H9 (cell line): ENCODE results near the gene TDRD7. TPM values are rescaled to one million over a fixed set of nuclear protein-coding genes. Genes with fewer than 3 reads are reported as not detected.

Source experiments
- DNase-seq: peaks from one replicate; pipeline ENCODE4 v3.0.0-alpha.2; 2017
- H2AFZ ChIP-seq: one replicate; pipeline ENCODE4 v1.6.1; 2013; ENCODE audit warnings: mild to moderate bottlenecking, low read length, control low read depth, moderate library complexity
- H2AK5ac ChIP-seq: 2 replicates; pipeline ENCODE4 v1.6.1; 2013; ENCODE audit warnings: low read length, control low read depth, mixed read lengths; ENCODE audit not compliant: insufficient read length
- H2BK120ac ChIP-seq: one replicate; pipeline ENCODE4 v1.6.1; 2013; ENCODE audit warnings: low read depth, mild to moderate bottlenecking, low read length, control low read depth, inconsistent platforms; ENCODE audit not compliant: poor library complexity, severe bottlenecking
- H2BK12ac ChIP-seq: 2 replicates; pipeline ENCODE4 v1.6.1; 2013; ENCODE audit warnings: low read length, control low read depth, mixed read lengths, low read depth; ENCODE audit not compliant: insufficient read length
- H2BK15ac ChIP-seq: 2 replicates; pipeline ENCODE4 v1.6.1; 2013; ENCODE audit warnings: low read depth, low read length, control low read depth
- H2BK20ac ChIP-seq: one replicate; pipeline ENCODE4 v1.6.1; 2013; ENCODE audit warnings: low read depth, mild to moderate bottlenecking, low read length, control low read depth, inconsistent platforms; ENCODE audit not compliant: poor library complexity, severe bottlenecking
- H2BK5ac ChIP-seq: 2 replicates; pipeline ENCODE4 v1.6.1; 2013; ENCODE audit warnings: low read length, control low read depth, mixed read lengths; ENCODE audit not compliant: insufficient read length
- H3K14ac ChIP-seq: 2 replicates; pipeline ENCODE4 v1.6.1; 2013; ENCODE audit warnings: low read length, control low read depth; ENCODE audit not compliant: insufficient read depth
- H3K18ac ChIP-seq: 2 replicates; pipeline ENCODE4 v1.6.1; 2013; ENCODE audit warnings: low read depth, mild to moderate bottlenecking, mixed read lengths, low read length, control low read depth; ENCODE audit not compliant: insufficient read length
- H3K23ac ChIP-seq: 2 replicates; pipeline ENCODE4 v1.6.1; 2013; ENCODE audit warnings: low read length, control low read depth, mixed read lengths, low read depth; ENCODE audit not compliant: insufficient read length
- H3K23me2 ChIP-seq: 2 replicates; pipeline ENCODE4 v1.6.1; 2013; ENCODE audit warnings: low read depth, mild to moderate bottlenecking, mixed read lengths, low read length, control low read depth; ENCODE audit not compliant: insufficient read length, poor library complexity, severe bottlenecking
- H3K27ac ChIP-seq: 2 replicates; pipeline ENCODE4 v1.5.1; 2013; ENCODE audit warnings: low read length, control low read depth, mixed read lengths, low read depth; ENCODE audit not compliant: insufficient read length
- H3K27me3 ChIP-seq: 2 replicates; pipeline ENCODE4 v1.6.1; 2013; ENCODE audit warnings: low read length, control low read depth, inconsistent platforms; ENCODE audit not compliant: insufficient read depth
- H3K4ac ChIP-seq: 2 replicates; pipeline ENCODE4 v1.6.1; 2013; ENCODE audit warnings: low read depth, mild to moderate bottlenecking, control low read depth, inconsistent platforms, low read length, moderate library complexity
- H3K4me1 ChIP-seq: 2 replicates; pipeline ENCODE4 v1.6.1; 2013; ENCODE audit warnings: low read length, control low read depth, inconsistent platforms; ENCODE audit not compliant: insufficient read depth
- H3K4me2 ChIP-seq: 2 replicates; pipeline ENCODE4 v1.6.1; 2013; ENCODE audit warnings: low read length, control low read depth, mixed read lengths; ENCODE audit not compliant: insufficient read length, insufficient read depth
- H3K56ac ChIP-seq: 2 replicates; pipeline ENCODE4 v1.6.1; 2013; ENCODE audit warnings: low read depth, mild to moderate bottlenecking, mixed read lengths, low read length, control low read depth; ENCODE audit not compliant: insufficient read length
- H3K79me1 ChIP-seq: 2 replicates; pipeline ENCODE4 v1.6.1; 2013; ENCODE audit warnings: low read depth, mild to moderate bottlenecking, moderate library complexity, low read length, control low read depth, inconsistent platforms; ENCODE audit not compliant: insufficient read depth, poor library complexity, severe bottlenecking
- H3K79me2 ChIP-seq: 2 replicates; pipeline ENCODE4 v1.6.1; 2013; ENCODE audit warnings: low read length, control low read depth, inconsistent platforms; ENCODE audit not compliant: insufficient read depth
- H3K9ac ChIP-seq: 2 replicates; pipeline ENCODE4 v1.6.1; 2013; ENCODE audit warnings: low read length, control low read depth, mixed read lengths; ENCODE audit not compliant: insufficient read length; ENCODE audit errors: extremely low read depth
- H3K9me3 ChIP-seq: one replicate; pipeline ENCODE4 v1.6.1; 2013; ENCODE audit warnings: low read depth, low read length, inconsistent platforms; ENCODE audit not compliant: control insufficient read depth
- H3T11ph ChIP-seq: one replicate; pipeline ENCODE4 v1.6.1; 2013; ENCODE audit warnings: mild to moderate bottlenecking, low read length, control low read depth, inconsistent platforms
- H4K20me1 ChIP-seq: one replicate; pipeline ENCODE4 v1.6.1; 2013; ENCODE audit not compliant: control insufficient read depth, insufficient read length, insufficient read depth
- H4K5ac ChIP-seq: 2 replicates; pipeline ENCODE4 v1.6.1; 2013; ENCODE audit warnings: low read depth, mild to moderate bottlenecking, mixed read lengths, low read length, control low read depth; ENCODE audit not compliant: insufficient read length
- H4K8ac ChIP-seq: replicated peaks from 2 replicates; pipeline ENCODE4 v1.6.1; 2013; ENCODE audit warnings: low read length, control low read depth, mixed read lengths, low read depth; ENCODE audit not compliant: insufficient read length
- H4K91ac ChIP-seq: 2 replicates; pipeline ENCODE4 v1.6.1; 2013; ENCODE audit warnings: low read depth, mild to moderate bottlenecking, moderate library complexity, mixed read lengths, low read length, control low read depth; ENCODE audit not compliant: insufficient read length
- H3K27ac Mint-ChIP-seq, 3 experiments: 2 replicates in 2 of 3; 3 replicates in 1 of 3; pipeline ENCODE4 v1.8.0; 2020 to 2021; ENCODE audit warnings: mixed read lengths in 3 of 3, mild to moderate bottlenecking in 1 of 3, moderate library complexity in 1 of 3
- H3K27me3 Mint-ChIP-seq: 2 replicates; pipeline ENCODE4 v1.8.0; 2021; ENCODE audit warnings: low read depth, mild to moderate bottlenecking, moderate library complexity, mixed read lengths
- H3K36me3 Mint-ChIP-seq, 3 experiments: 2 replicates in 2 of 3; 3 replicates in 1 of 3; pipeline ENCODE4 v1.8.0; 2020 to 2021; ENCODE audit warnings: low read depth in 3 of 3, mixed read lengths in 3 of 3; ENCODE audit not compliant: insufficient read depth in 1 of 3
- H3K4me1 Mint-ChIP-seq, 2 experiments: 2 replicates each; pipeline ENCODE4 v1.8.0; 2020; ENCODE audit warnings: mixed read lengths in 2 of 2
- H3K4me3 Mint-ChIP-seq, 2 experiments: 2 replicates in 1 of 2; 3 replicates in 1 of 2; pipeline ENCODE4 v1.8.0; 2020 to 2021; ENCODE audit warnings: mild to moderate bottlenecking in 2 of 2, mixed read lengths in 2 of 2, moderate library complexity in 1 of 2
- H3K9me3 Mint-ChIP-seq, 2 experiments: 2 replicates in 1 of 2; 3 replicates in 1 of 2; pipeline ENCODE4 v1.8.0; 2020; ENCODE audit warnings: mild to moderate bottlenecking in 2 of 2, mixed read lengths in 2 of 2, moderate library complexity in 1 of 2
- WGBS: extraction: QIAGEN DNeasy Blood & Tissue Kit; methylation state at CpG from one replicate; pipeline ENCODE4 v1.1.7; 2013; ENCODE audit warnings: missing lambda C conversion rate, low lambda C conversion rate, mixed read lengths; ENCODE audit not compliant: insufficient read length; ENCODE audit errors: extremely low coverage; 5-methylcytosine and 5-hydroxymethylcytosine counted together
- total RNA-seq: library from RNA; stranded (reverse); gene quantifications from 2 replicates; pipeline ENCODE4 v1.2.1, GENCODE V29; 2021
- TF ChIP-seq, protein P1 (sequence below): fragments of 200-600 bp; sonication (generic); conservative IDR thresholded peaks from 3 replicates; pipeline ENCODE4 v1.8.0; 2021; ENCODE audit warnings: antibody characterized with exemption, mild to moderate bottlenecking

Gene TDRD7
- total RNA-seq, 1 experiment from 2014 or later = 5.1 TPM

DNA sequence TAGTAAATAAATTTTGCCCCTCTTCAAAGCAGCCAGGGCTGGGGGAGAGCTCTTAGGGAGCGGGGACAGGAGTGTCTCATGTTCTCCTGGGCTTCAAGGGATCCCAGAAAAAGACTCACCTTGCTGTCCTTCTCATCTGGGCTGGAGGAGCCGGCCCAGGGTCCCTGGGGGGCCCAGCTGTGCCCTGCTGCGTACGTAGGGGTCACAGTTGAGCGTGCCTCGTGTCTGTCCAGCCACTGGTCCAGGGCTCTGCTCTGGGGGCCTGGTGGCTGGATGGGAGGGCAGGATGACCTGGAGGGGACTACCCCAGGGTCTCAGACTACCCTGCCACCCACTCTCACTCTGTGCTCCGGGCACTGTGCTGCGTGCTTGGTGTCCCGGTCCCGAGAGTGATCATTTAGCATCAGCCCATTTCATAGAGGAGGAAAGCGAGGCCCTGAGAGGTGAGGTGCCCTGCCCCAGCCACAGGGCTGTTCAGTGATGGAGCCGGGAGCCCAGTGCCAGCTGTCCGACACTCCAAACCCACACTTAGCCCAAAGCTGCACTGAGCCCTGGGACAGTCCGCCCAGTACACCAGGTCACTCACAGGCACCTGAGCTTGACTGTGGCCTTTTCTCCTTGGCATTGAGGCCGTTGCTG, 26.2 kb upstream of the TDRD7 start:
- H3K23me2 ChIP-seq = no peaks in the 10 kb centered on the region
- H2BK12ac ChIP-seq = no peak overlapping the region
- H3K27me3 ChIP-seq = no peaks in the 10 kb centered on the region
- no peaks in the 10 kb centered on the region; the same call in 1 of the 2 replicates for H3K4me1 ChIP-seq
- no peak overlapping the region for H4K5ac ChIP-seq
- Mint-ChIP-seq H3K27ac (no peak overlapping the region), H3K9me3 (peaks cover 0 to 6% of the 10 kb centered on the region in 2 experiments; a peak in 3 of 5 replicates), H3K36me3 (no peaks in the 10 kb centered on the region; a peak in 1 of 7 replicates), H3K27me3 (peaks cover 6% of the 10 kb centered on the region), H3K4me1 (peaks cover 23 to 30% of the 10 kb centered on the region in 2 experiments), H3K4me3 (no peak overlapping the region; a peak in 1 of 5 replicates)
- no peak overlapping the region for H3T11ph ChIP-seq
- no peak overlapping the region for H3K27ac ChIP-seq
- H2AFZ ChIP-seq = no peak overlapping the region
- H4K20me1 ChIP-seq = no peaks in the 10 kb centered on the region
- H3K79me2 ChIP-seq = no peaks in the 10 kb centered on the region
- H3K4ac ChIP-seq = no peak overlapping the region
- no peaks in the 10 kb centered on the region for H3K9me3 ChIP-seq
- no peak for DNase-seq
- no peaks in the 10 kb centered on the region for H3K79me1 ChIP-seq
- H2BK120ac ChIP-seq = no peak overlapping the region
- TF ChIP-seq, protein P1, sequence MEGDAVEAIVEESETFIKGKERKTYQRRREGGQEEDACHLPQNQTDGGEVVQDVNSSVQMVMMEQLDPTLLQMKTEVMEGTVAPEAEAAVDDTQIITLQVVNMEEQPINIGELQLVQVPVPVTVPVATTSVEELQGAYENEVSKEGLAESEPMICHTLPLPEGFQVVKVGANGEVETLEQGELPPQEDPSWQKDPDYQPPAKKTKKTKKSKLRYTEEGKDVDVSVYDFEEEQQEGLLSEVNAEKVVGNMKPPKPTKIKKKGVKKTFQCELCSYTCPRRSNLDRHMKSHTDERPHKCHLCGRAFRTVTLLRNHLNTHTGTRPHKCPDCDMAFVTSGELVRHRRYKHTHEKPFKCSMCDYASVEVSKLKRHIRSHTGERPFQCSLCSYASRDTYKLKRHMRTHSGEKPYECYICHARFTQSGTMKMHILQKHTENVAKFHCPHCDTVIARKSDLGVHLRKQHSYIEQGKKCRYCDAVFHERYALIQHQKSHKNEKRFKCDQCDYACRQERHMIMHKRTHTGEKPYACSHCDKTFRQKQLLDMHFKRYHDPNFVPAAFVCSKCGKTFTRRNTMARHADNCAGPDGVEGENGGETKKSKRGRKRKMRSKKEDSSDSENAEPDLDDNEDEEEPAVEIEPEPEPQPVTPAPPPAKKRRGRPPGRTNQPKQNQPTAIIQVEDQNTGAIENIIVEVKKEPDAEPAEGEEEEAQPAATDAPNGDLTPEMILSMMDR = no peak
- no peak overlapping the region for H4K91ac ChIP-seq
- H2AK5ac ChIP-seq = no peak overlapping the region
- H3K4me2 ChIP-seq = no peak overlapping the region
- H2BK20ac ChIP-seq = no peak overlapping the region
- no peak overlapping the region for H3K56ac ChIP-seq
- H3K18ac ChIP-seq = no peak overlapping the region
- no CpG with 5 or more reads among the region's 15 CpGs for WGBS
- H3K23ac ChIP-seq = no peak overlapping the region
- no peak overlapping the region for H4K8ac ChIP-seq
- no peak overlapping the region for H3K14ac ChIP-seq
- no peak overlapping the region for H3K9ac ChIP-seq
- no peak overlapping the region for H2BK5ac ChIP-seq
- H2BK15ac ChIP-seq = no peak overlapping the region
